AG09319 (cell line): ENCODE measurements around the gene LTC4S.
"Not testable (repeated sequence)": the region's sequence is repeated elsewhere in the genome, so short reads cannot be mapped to it uniquely, and the experiment has no call there.

ENCODE experiments used
- DNase-seq: peaks from one replicate; pipeline ENCODE4 v3.0.0-alpha.2; 2010; ENCODE audit warnings: low read depth; ENCODE audit errors: extremely low read depth
- CTCF ChIP-seq: IDR thresholded peaks from 2 replicates; pipeline ENCODE4 v1.5.1; 2011; ENCODE audit warnings: low read depth, mild to moderate bottlenecking, inconsistent platforms, low read length, moderate library complexity

LTC4S gene

GRCh38 chr5:179830818-179831468, 37.2 kb downstream of the LTC4S start:
- no peak for TF ChIP-seq CTCF
- DNase-seq, result no peak

DNA sequence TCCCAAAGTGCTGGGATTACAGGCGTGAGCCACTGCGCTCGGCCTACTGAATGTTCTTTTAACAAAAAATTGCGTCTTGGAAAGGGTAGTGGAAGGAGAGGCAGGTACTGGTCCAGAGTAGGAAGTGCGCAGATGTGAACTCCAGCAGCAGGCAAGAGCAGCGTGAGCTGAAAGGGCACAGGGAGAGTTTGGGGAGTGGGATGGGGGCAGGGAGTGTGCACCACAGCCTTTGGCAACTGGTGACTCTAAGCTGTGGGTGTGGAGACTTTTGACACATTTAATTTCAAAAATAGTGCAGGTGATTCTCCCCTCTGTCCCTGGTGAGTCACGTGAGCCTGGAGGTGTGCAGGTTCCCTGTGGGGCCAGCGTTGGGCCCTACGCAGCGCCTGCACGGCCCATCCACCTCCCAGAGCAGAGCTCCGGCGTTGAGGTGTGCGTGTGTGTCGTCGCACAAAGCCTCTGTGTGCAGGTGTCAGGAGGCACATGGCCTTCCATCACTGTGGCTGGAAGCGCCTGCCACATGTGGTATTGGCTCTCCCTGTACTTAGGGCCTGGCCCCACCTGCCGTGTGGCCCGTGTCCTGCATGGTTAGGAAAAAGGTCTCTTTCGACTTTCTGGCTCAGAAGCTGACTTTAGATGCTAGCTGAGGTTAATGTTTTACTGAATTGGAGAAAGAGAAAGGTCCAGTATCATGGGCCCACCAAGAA, 38.4 kb downstream of the LTC4S start:
- no peak for TF ChIP-seq CTCF

GRCh38 chr5:179833056-179833708, 39.4 kb downstream of the LTC4S start:
- TF ChIP-seq CTCF, result no peak
- no peak for DNase-seq

More for the DNA sequence above, 38.4 kb downstream of the LTC4S start:
- DNase-seq, result no peak

DNA sequence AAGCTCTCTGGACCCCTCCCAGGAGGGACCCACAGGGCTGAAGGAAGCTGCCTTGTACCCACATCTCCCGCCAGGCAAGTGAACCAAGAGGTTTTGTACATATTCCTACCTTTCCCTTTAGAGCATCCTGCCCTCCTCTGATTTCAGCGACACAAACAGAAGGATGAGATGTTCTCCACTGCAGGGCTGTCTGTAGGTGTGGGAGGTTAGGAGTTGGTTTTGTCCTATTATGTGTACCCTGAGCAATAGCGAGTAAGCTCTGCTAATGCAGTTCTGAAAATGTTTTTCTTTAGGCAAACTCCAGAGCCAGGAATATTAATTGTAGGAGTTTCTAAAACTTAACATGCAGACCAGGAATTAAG, 39.9 kb downstream of the LTC4S start:
- no peak for TF ChIP-seq CTCF

DNA sequence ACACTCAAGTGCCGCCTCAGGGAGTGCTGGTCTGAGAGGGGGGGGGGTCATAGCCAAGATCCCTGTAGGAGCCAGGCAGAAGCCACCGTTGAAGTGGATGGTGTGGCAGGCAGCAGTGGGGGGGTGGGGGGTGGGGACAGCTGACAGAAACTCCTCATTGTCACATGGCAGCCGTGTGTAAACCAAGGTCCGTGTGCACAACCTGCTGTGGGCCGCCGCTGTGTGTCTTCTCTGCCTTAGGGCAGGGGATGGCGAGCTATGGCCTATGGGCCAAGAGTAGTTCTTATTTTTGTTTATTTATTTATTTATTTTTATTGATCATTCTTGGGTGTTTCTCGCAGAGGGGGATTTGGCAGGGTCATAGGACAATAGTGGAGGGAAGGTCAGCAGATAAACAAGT, 40.3 kb downstream of the LTC4S start:
- DNase-seq, result no peak
- TF ChIP-seq CTCF, result no peak

More for the DNA sequence above, 39.9 kb downstream of the LTC4S start:
- DNase-seq, result no peak

- DNase-seq, result not testable (repeated sequence)
Measured at GRCh38 chr5:179834871-179835270, 41.1 kb downstream of the LTC4S start.

- no peak for DNase-seq
- TF ChIP-seq CTCF, result no peak
Measured at GRCh38 chr5:179836225-179837019, 42.6 kb downstream of the LTC4S start.
